GM19035 (cell line): ENCODE measurements around the gene CMTM8.
"Not testable (repeated sequence)": the region's sequence is repeated elsewhere in the genome, so short reads cannot be mapped to it uniquely, and the experiment has no call there.

Source experiments
- ATAC-seq: cut with Tn5 transposase; IDR thresholded peaks from one replicate; pipeline ENCODE4 v1.9.1; 2021; ENCODE audit not compliant: unreplicated experiment

CMTM8 gene

DNA sequence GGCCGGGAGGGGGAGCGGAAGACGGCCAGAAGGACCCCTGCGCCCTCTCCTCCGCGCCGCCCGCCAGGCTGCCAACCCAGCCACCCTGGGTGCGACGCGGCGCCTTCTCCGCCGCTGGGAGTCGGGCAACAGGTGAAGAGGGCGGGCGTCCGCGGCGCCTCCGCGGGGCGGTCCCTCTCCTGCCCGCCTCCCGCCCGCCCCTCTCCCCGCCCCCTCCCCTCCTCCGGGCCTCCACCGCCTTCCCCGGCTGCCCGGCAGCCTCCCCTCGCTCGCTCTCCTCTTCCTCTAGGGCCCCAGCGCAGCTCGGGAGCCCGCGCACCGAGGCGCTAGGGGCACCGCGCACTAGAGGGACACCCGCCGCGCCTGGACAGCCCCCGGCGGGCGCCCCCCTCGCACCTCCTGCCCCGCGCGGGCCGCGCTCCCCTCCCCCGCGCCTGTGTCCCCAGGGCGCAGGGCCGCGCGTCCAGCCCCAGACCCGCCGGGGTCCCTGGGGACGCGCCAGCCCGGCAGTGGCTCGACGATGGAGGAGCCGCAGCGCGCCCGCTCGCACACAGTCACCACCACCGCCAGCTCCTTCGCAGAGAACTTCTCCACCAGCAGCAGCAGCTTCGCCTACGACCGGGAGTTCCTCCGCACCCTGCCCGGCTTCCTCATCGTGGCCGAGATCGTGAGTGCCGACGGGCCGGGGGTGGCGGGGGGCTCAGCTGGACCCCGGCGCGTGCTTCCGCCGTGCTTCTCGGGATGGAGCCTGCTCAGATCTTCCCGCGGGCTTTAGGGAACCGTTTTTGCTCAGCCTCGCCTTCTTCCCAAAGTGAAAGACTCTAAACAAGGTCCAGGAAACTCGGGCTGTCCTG is at the start of gene CMTM8:
TSS of gene CMTM8 (plus strand) at position 228 of the 854 bp plus-strand sequence. CDS start at position 521, 293 bp downstream.
- ATAC-seq, result peak; percentile 69

GRCh38 chr3:32189693-32190092 is 48.8 kb upstream of the CMTM8 start:
- no peak for ATAC-seq

DNA sequence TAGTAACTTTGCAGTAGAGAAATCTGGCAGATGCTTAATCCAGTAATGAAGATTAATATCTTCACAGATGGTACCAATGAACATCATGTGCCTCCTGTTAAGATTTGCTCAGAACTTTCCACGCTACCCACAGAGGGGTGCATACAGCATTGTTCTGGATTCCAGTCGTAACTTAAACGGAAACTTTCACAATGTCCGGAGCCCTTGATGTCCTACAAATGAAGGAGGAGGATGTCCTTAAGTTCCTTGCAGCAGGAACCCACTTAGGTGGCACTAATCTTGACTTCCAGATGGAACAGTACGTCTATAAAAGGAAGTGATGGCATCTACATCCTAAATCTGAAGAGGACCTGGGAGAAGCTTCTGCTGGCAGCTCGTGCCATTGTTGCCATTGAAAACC is 47.9 kb upstream of the CMTM8 start:
- not testable (repeated sequence) for ATAC-seq

DNA sequence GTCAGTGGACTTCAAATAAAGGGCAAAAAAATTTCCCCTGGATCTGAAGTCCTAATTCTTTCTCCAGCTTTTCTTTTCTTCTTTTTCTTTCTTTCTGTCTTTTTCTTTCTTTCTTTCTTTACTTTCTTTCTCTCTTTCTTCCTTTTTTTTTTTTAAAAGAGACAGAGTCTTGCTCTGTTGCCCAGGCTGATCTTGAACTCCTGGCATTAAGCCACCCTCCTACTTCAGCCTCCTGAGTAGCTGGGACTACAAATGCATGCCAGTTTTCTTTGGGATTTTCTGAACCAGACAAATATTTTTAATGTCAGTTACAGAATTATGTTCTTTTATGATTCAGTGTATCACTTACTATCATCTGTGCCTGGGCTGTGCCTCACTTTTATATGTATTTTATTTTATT is 45.4 kb upstream of the CMTM8 start:
- ATAC-seq, result no peak

- ATAC-seq, result no peak
Observed at GRCh38 chr3:32194653-32195052, 43.8 kb upstream of the CMTM8 start.

- no peak for ATAC-seq
Observed at GRCh38 chr3:32195995-32196540, 42.4 kb upstream of the CMTM8 start.

DNA sequence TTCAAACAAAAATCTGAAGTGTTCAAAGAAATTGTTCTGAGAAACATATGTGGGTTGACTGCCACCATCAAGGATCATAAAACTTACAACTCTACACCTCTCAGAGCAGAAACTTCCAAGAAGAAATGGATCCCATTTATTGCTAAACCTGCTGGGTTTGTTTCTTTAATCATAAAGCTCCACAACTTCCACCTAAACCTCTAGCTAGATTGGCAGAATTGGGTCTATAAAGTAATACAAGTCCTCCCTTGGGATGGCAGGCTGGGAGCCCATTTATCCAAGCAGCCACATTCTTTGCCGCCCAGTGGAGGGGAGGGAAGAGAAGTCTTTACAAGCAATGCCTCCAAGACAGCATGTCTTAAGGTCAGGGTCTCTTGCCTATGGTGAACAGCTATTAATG is 40.5 kb upstream of the CMTM8 start:
- ATAC-seq, result no peak

- ATAC-seq, result no peak
Observed at GRCh38 chr3:32198714-32199113, 39.8 kb upstream of the CMTM8 start.

GRCh38 chr3:32200490-32200889 is 38.0 kb upstream of the CMTM8 start:
- ATAC-seq, result no peak

DNA sequence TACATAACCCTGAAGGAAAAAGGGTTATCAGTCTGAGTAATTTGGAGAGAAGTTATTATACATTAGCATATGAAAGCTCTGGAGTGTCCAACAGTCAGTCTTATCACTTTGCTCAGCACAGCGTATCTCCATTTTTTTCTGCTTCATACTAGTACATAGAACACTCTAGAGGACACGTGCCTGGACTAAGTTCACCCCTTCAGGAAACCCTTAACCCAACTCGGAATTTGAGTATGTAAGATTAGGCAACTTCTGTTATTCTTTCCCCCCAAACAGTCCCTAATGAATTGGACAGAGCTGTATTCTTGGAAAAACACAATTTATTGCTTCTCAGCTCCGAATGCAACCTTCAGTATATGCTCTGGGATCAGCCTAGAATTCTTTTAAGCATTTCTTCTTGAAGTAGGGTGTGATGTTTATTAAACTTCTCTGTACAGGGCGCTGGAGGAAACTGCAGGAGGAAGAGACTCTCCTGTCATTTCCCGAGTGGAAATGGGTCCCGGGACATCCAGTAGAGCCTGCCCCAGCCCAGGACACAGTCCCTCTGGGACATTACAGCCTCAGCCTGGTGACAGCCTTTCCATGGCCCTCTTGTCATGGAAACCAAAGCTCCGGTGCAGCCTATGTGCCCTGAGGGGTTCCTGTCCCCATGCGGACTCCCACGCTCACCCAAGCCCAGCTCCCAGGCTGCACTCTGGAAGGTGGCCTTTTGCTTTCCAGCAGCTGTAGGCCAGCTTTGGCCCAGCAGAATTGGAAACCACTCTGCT is 37.3 kb upstream of the CMTM8 start:
- ATAC-seq, result no peak

DNA sequence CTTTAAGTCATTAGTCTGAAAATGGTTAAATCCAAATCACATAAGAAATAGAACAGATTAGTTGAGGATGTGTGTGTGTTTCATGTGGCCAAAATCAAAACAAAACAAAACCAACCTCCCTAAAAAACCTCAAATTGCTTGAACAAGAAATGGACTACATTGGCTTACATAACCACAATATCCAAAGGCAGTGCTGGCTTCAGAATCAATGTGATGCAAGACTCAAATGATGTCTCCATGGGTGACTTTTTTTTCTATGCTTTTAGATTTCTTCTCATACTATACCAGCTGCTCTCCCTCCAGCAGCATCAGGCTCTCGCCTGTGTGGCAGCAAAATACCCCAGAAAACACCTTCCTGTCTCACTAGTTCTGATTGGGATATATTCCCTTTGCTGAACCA is 36.0 kb upstream of the CMTM8 start:
- ATAC-seq, result no peak

GRCh38 chr3:32203854-32204253 is 34.6 kb upstream of the CMTM8 start:
- ATAC-seq, result no peak

GRCh38 chr3:32208447-32208846 is 30.0 kb upstream of the CMTM8 start:
- no peak for ATAC-seq

- ATAC-seq, result no peak
Observed at GRCh38 chr3:32215185-32215584, 23.3 kb upstream of the CMTM8 start.

DNA sequence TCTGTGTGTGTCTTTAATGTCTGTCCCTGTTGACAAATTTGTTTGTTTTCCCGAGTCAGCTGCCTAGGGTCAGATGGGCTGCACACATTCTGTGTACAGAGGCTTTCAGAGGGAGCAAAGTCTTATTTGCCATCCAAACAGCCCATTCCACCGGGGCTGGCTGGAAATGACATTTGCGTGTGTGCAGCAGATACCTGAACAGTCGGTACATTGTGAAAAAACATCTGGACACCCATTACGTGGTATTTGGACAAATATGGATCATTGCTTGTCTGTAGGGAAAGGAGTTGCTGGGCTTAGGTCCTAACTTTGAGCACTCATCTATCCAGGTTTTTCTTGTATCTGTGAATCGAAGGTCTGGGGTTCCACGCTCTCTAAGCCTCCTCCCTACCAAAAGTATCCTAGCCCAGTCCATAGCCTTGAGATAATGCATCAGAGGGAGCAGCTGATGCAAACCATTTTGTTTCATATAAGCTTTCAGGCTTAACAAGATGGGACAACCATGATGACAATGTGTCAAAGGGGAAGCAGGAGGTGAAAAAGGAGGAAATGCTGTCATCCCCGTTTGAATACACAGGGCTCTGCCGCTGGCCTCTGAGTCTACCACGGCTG is 22.2 kb upstream of the CMTM8 start:
- no peak for ATAC-seq

DNA sequence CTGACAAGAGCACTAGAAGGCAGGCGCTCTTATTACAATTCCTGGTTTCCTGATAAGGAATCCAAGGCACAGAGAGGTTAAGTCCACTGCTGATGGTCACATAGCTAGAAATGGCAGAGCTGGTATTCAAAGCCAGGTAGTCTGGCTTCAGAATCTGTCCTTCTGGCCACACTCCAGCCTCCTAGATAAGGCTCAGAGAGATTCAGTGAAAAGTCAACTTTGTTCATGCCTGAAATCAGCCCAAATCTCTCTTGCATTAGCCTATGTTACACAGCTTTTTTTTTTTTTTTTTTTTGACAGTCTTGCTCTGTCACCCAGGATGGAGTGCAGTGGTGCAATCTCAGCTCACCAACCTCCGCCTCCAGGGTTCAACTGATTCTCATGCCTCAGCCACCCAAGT is 21.1 kb upstream of the CMTM8 start:
- ATAC-seq, result no peak

DNA sequence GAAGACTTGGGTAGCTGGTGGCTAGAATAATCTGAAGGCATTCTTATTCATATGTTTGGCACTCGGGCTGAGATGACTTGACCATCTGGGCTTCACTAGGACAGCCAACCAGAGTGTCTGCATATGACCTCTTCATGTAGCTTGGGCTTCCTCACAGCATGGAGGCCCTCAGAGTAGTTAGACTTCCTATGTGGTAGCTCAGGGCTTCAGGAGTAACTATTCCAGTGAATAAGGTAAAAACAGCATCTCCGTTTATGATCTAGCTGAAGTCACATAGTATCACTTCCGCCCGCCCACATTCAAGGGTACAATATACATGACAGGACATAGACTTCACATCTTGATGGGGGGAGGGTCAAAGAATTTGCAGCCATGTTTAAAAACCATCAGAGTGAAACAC is 18.9 kb upstream of the CMTM8 start:
- no peak for ATAC-seq

- no peak for ATAC-seq
Observed at GRCh38 chr3:32220006-32220405, 18.5 kb upstream of the CMTM8 start.

GRCh38 chr3:32222950-32223349 is 15.5 kb upstream of the CMTM8 start:
- no peak for ATAC-seq

DNA sequence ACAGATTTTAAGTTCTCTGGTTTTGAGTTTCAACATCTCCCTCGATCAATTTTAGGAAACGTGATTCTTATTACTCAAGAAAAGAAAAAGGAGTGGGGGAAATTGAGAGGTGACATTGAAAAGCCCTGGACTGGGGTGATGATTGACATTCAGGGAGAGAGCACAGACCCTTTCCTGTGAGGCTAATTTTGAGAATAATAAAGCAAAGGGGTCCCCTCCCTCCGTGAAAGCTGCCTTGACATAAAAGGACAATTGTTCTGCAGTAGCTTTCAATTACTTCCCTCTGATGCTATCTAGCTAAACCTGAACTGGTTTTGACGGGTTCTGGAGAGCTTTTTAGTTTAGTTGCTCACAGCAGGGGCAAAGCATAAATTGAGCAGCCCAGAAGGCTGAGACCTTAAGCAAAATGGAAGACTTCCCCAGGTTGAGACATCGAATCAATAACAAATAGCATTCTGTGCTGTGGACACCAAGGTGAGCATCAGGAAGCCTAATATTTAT is 14.4 kb upstream of the CMTM8 start:
- ATAC-seq, result no peak

DNA sequence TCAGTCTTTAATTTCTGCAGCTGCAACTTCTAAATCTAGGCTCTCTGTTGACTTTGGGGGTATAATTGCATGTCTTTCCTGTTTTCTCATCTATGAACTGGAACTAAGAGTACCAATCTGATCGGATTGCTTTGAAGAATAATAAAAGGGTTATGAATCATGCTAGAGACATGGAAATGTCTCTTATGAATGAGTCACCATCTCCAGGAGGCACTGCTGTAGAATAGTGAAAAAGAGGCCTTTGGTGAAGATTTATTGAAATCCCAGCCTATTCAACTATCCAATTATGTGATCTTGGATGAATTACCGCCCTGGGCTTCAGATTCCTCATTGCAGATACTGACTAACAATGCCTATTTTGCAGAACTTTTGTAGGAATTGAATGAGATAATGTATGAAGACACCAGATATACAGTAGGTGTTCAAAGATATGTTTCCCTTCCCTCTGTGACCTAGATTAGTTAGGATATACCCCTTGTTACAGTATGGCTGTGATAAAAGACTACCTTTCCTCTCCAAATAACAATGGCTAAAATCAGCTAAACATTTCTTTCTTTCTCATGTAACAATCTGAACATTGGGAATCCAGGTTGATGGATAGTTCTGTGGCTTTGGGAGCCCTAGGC is 11.5 kb upstream of the CMTM8 start:
- ATAC-seq, result no peak
